ENCODE results near the gene TLCD3B. TPM values are rescaled to one million over a fixed set of nuclear protein-coding genes. Genes with fewer than 3 reads are reported as not detected.
"Not testable (repeated sequence)": the region's sequence is repeated elsewhere in the genome, so short reads cannot be mapped to it uniquely, and the experiment has no call there.

Gene TLCD3B
- total RNA-seq, 3 donors from 2014 or later: 0.29 TPM; not detected in 2

DNA sequence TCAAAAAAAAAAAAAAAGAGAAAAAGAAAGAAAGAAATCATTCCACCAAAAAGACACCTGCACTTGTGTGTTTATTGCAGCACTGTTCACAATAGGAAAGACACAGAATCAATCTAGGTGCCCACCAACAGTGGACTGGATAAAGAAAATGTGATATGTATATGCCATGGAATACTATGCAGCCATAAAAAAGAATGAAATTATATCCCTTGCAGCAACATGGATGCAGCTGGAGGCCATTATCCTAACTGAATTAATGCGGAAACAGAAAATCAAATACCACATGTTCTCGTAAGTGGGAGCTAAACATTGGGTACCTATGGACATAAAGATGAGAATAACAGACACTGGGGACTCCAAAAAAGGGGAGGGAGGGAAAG lies 13.8 kb downstream of the TLCD3B start:
- DNase-seq (ENCODE audit: low spot score in 2 of 2): no peak
- H3K4me3 ChIP-seq: no peak overlapping the region
- no peaks in the 10 kb centered on the region for H3K9me3 ChIP-seq
- intact Hi-C loops (cut with DNase I; ENCODE audit: low total_unique reads): loop anchor here (10.0 kb wide), 2 partner anchors 152 to 322 kb away; partner anchors contain the start of gene CDIPT
- H3K36me3 ChIP-seq: no peaks in the 10 kb centered on the region
- no peaks in the 10 kb centered on the region for H3K4me1 ChIP-seq
- no peak overlapping the region for H3K27ac ChIP-seq
- TF ChIP-seq, protein P1, sequence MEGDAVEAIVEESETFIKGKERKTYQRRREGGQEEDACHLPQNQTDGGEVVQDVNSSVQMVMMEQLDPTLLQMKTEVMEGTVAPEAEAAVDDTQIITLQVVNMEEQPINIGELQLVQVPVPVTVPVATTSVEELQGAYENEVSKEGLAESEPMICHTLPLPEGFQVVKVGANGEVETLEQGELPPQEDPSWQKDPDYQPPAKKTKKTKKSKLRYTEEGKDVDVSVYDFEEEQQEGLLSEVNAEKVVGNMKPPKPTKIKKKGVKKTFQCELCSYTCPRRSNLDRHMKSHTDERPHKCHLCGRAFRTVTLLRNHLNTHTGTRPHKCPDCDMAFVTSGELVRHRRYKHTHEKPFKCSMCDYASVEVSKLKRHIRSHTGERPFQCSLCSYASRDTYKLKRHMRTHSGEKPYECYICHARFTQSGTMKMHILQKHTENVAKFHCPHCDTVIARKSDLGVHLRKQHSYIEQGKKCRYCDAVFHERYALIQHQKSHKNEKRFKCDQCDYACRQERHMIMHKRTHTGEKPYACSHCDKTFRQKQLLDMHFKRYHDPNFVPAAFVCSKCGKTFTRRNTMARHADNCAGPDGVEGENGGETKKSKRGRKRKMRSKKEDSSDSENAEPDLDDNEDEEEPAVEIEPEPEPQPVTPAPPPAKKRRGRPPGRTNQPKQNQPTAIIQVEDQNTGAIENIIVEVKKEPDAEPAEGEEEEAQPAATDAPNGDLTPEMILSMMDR (IDR thresholded peaks at IDR 0.05): no peak
- TF ChIP-seq POLR2AphosphoS5 (IDR thresholded peaks at IDR 0.05) (no peak), POLR2A (IDR thresholded peaks at IDR 0.05) (no peak)
- H3K27me3 ChIP-seq: no peaks in the 10 kb centered on the region

DNA sequence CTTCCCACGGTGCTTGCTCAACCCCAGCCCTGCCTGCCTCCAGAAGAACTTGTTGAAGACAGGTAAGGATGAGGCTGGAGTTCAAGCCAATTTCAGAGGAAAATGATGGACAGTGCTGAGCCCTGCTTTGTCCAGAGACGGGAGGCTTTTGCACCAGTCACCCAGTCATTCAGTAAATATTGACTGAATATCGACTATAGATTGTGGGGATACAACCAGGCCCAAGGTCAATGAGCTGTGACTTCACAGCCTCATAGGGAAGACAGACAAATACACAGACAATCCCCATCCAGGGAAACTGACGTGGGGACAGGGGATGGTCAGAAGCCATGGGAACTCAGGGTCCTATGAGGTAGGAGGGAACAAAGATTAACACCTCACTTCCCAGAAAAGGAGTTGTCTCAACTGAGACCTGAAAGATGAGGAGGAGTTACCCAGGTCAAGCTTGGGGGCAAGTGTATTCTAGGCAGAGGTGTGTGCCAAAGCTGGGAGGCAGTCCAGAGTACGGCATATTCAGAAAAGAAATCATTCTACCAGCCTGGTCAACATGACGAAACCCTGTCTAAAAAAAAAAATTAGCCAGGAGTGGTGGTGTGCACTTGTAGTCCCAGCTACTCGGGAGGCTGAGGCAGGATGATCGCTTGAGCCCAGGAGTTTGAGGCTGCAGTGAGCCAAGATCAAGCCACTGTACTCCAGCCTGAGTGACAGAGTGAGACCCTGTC lies 14.4 kb downstream of the TLCD3B start:
- H3K27me3 ChIP-seq: peaks cover 0 to 3% of the 10 kb centered on the region in 2 donors
- H3K36me3 ChIP-seq: no peaks in the 10 kb centered on the region
- DNase-seq (ENCODE audit: low spot score in 2 of 2): no peak
- H3K4me3 ChIP-seq: no peak overlapping the region
- no peak overlapping the region for H3K27ac ChIP-seq
- intact Hi-C loops (cut with DNase I; ENCODE audit: low total_unique reads): loop anchor here (10.0 kb wide), 2 partner anchors 152 to 322 kb away; partner anchors contain the start of gene CDIPT
- no peaks in the 10 kb centered on the region for H3K4me1 ChIP-seq
- H3K9me3 ChIP-seq: no peaks in the 10 kb centered on the region
- TF ChIP-seq POLR2A (IDR thresholded peaks at IDR 0.05) (no peak), POLR2AphosphoS5 (IDR thresholded peaks at IDR 0.05) (no peak)
- TF ChIP-seq, protein P1 (IDR thresholded peaks at IDR 0.05): no peak

DNA sequence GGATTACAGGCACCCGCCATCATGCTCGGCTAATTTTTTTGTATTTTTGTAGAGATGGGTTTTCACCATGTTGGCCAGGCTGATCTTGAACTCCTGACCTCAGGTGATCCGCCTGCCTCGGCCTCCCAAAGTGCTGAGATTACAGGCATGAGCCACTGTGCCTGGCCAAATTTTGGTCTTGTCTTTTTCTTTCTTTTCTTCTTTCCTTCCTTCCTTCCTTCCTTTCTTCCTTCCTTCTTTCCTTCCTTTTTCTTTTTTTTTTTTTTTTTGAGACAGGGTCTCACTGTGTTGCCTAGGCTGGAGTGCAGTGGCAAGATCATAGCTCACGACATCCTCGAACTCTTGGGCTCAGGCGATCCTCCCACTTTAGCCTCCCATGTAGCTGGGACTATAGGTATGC lies 15.6 kb downstream of the TLCD3B start:
- H3K27ac ChIP-seq; H3K4me3 ChIP-seq; H3K9me3 ChIP-seq; DNase-seq (ENCODE audit: low spot score in 2 of 2); H3K36me3 ChIP-seq: not testable (repeated sequence)
- H3K4me1 ChIP-seq: peaks cover 7 to 10% of the 10 kb centered on the region in 2 donors
- H3K27me3 ChIP-seq: peaks cover 6 to 14% of the 10 kb centered on the region in 2 donors
- intact Hi-C loops (cut with DNase I; ENCODE audit: low total_unique reads): loop anchor here (10.0 kb wide), 2 partner anchors 151 to 321 kb away; partner anchors contain the start of gene CDIPT

DNA sequence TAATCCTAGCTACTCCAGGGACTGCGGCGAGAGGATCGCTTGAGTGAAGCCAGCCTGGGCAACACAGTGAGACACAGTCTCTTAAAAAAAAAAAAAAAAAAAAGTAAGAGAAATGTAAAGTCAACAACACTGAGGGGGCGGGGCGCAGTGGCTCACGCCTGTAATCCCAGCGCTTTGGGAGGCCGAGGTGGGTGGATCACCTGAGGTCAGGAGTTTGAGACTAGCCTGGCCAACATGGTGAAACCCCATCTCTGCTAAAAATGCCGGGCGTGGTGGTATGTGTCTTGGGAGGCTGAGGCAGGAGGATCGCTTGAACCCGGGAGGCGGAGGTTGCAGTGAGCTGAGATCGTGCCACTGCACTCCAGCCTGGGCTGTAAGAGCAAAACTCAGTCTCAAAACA lies 18.5 kb downstream of the TLCD3B start:
- H3K27ac ChIP-seq; H3K9me3 ChIP-seq; H3K4me3 ChIP-seq; DNase-seq (ENCODE audit: low spot score in 2 of 2); H3K36me3 ChIP-seq: not testable (repeated sequence)
- peaks cover 9 to 13% of the 10 kb centered on the region in 2 donors for H3K4me1 ChIP-seq
- intact Hi-C loops (cut with DNase I; ENCODE audit: low total_unique reads): loop anchor here (10.0 kb wide), 2 partner anchors 148 to 318 kb away; partner anchors contain the start of gene CDIPT
- H3K27me3 ChIP-seq: peaks cover 10 to 25% of the 10 kb centered on the region in 2 donors

DNA sequence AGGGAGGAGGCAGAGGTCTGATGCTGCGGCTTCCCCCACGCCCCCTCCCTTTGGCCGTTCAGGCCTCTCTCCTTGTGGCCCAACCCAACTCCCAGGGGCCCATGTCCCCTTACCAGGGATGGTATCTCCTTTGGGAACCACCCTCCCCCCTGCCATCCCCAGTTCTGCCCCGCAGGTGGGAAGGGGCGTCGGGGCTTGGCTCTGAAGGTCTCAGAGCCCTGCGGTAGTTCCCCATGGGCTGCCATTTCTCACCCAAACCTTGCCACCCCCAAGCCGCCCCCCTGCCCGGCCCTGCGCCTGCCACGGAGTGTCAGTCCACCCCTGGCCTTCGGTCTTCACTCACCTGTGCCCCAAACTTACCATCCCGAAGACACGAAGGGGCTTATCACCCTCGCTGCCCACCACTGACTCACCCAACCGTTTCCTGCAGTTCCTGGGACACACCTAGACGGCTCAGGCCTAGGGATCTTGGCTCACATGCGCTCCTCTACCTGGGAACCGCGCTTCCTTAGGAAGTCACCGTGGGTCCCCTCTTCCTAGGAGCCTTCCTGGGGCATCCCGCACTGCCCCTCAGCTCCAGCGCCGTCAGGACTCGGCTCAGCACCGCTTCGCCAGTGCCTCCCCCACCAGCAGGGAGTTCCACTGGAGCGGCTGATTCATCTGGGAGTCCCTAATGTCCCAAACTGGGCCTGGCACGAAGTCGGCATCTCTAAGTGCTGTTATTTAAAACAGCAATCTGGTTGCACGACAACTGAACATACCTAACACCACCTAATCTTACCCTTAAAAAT lies 19.2 kb downstream of the TLCD3B start:
- H3K27me3 ChIP-seq: peaks cover 10 to 25% of the 10 kb centered on the region in 2 donors
- no peaks in the 10 kb centered on the region for H3K36me3 ChIP-seq
- intact Hi-C loops (cut with DNase I; ENCODE audit: low total_unique reads): loop anchor here (10.0 kb wide), 2 partner anchors 147 to 317 kb away; partner anchors contain the start of gene CDIPT
- TF ChIP-seq POLR2AphosphoS5 (IDR thresholded peaks at IDR 0.05) (no peak), POLR2A (IDR thresholded peaks at IDR 0.05) (no peak)
- TF ChIP-seq, protein P1 (IDR thresholded peaks at IDR 0.05): no peak
- no peak for DNase-seq (ENCODE audit: low spot score in 2 of 2)
- no peak overlapping the region for H3K27ac ChIP-seq
- H3K4me3 ChIP-seq: peak overlapping the region in 2 of 3 donors; percentile 52 to 73
- no peaks in the 10 kb centered on the region for H3K9me3 ChIP-seq
- H3K4me1 ChIP-seq: peaks cover 9 to 13% of the 10 kb centered on the region in 2 donors
